ENCODE measurements around the gene NTM. TPM values are rescaled to one million over a fixed set of nuclear protein-coding genes. Genes with fewer than 3 reads are reported as not detected.

Gene NTM
- total and polyA plus RNA-seq, 2 experiments from 2014 or later, result 2.2 to 4.9 TPM

DNA sequence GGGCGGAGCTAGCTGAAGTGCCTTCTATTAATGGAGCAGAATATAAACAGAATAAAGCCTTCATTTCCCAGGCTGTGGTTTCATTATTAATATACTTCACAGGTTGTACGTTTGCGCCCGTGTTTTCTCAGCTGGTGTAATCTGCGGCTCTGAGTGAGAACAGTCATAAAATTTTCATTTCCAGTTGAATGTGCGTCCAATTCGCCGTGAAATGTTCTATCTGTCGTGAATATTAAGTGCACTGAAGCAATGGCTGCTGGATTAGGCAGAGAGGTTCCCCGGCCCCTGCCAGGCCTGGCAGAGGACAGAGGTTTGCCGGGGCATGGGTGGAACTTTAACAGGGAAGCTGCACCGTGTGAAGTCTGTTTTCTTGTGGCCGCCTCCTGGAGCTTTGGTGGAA is 874.4 kb downstream of the NTM start:
- Histone ChIP-seq H3K36me3 (replicated peaks; ENCODE audit: insufficient read depth, low read depth) (no peaks in the 10 kb centered on the region), H3K9me3 (ENCODE audit: low read depth) (no peaks in the 10 kb centered on the region), H3K27ac (no peak overlapping the region), H3K9me2 (replicated peaks; ENCODE audit: insufficient read depth) (no peaks in the 10 kb centered on the region), H3K4me2 (no peak overlapping the region), H3K4me3 (no peak overlapping the region), H3K4me1 (ENCODE audit: insufficient read depth) (no peaks in the 10 kb centered on the region), H3K27me3 (no peaks in the 10 kb centered on the region), H4K20me1 (ENCODE audit: insufficient read depth, poor library complexity, severe bottlenecking) (no peaks in the 10 kb centered on the region), H2AFZ (no peak overlapping the region), H3K79me2 (no peaks in the 10 kb centered on the region)
- WGBS (ENCODE audit: low lambda C conversion rate, missing lambda C conversion rate), result 89% methylated on average over 13 of the region's 13 CpGs
- TF ChIP-seq EZH2 (IDR thresholded peaks at IDR 0.05; ENCODE audit: borderline replicate concordance) (no peak), EZH2phosphoT487 (IDR thresholded peaks at IDR 0.05; ENCODE audit: low read depth, severe bottlenecking, unreplicated experiment) (no peak)
- TF ChIP-seq, protein P1, sequence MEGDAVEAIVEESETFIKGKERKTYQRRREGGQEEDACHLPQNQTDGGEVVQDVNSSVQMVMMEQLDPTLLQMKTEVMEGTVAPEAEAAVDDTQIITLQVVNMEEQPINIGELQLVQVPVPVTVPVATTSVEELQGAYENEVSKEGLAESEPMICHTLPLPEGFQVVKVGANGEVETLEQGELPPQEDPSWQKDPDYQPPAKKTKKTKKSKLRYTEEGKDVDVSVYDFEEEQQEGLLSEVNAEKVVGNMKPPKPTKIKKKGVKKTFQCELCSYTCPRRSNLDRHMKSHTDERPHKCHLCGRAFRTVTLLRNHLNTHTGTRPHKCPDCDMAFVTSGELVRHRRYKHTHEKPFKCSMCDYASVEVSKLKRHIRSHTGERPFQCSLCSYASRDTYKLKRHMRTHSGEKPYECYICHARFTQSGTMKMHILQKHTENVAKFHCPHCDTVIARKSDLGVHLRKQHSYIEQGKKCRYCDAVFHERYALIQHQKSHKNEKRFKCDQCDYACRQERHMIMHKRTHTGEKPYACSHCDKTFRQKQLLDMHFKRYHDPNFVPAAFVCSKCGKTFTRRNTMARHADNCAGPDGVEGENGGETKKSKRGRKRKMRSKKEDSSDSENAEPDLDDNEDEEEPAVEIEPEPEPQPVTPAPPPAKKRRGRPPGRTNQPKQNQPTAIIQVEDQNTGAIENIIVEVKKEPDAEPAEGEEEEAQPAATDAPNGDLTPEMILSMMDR (IDR thresholded peaks at IDR 0.05; ENCODE audit: poor library complexity), result no peak
- DNase-seq (ENCODE audit: low spot score), result no peak

DNA sequence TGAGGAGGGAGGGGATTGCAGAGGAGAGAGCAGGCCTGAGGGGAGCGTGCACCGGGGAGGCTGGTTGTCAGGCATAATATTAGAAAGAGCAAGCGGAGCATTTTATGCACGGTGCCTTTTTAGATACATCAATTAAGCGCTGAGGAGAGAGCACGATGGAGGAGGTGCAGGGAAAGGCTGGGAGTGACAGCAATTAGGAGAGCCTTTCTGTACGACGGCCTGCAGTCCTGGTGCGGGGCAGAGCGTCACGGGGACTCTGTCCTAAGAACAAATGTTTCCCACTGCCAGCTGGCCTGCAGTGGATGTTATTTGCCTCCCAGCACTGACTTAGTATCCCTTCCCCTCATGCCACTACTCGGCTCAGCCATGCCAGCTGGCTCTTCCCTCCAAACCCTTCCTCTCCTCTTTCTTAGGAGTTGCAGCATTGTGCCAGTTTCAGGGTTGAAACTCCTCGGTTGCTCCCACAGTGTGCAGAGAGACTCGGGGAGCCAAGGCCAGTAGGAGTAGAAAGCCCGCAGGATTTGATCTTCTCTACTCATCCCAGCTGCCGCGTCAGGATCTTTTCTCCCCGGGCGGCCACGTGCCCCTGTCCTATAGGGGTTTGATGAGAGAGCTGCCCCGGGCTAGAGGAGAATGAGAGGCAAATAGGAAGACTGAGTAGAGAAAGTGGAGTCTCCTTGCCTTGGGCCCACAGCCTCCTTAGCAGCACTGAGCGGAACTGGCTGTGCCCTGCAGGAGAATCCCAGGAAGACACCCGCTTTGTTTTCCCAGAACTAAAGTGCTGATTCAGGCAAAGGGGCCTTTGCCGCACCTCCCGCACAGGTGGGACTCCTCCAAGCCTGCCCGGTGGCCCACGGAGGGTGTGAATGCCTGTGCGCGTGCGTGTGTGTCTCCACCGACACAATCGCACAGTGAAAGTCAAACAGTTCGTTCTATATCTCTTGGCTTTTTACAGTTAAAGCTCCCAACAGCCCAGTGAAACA is 875.3 kb downstream of the NTM start:
- no peak overlapping the region for H2AFZ ChIP-seq
- TF ChIP-seq EZH2 (IDR thresholded peaks at IDR 0.05; ENCODE audit: borderline replicate concordance) (no peak), EZH2phosphoT487 (IDR thresholded peaks at IDR 0.05; ENCODE audit: low read depth, severe bottlenecking, unreplicated experiment) (no peak)
- TF ChIP-seq, protein P1 (IDR thresholded peaks at IDR 0.05; ENCODE audit: poor library complexity), result no peak
- no peaks in the 10 kb centered on the region for H3K4me1 ChIP-seq (ENCODE audit: insufficient read depth)
- H3K9me2 ChIP-seq (replicated peaks; ENCODE audit: insufficient read depth), result no peaks in the 10 kb centered on the region
- H3K9me3 ChIP-seq (ENCODE audit: low read depth), result no peaks in the 10 kb centered on the region
- no peak for DNase-seq (ENCODE audit: low spot score)
- WGBS (ENCODE audit: low lambda C conversion rate, missing lambda C conversion rate), result 86% methylated on average over 33 of the region's 33 CpGs
- H3K27me3 ChIP-seq, result no peaks in the 10 kb centered on the region
- no peak overlapping the region for H3K27ac ChIP-seq
- H4K20me1 ChIP-seq (ENCODE audit: insufficient read depth, poor library complexity, severe bottlenecking), result no peaks in the 10 kb centered on the region
- no peak overlapping the region for H3K4me2 ChIP-seq
- H3K79me2 ChIP-seq, result no peaks in the 10 kb centered on the region
- no peak overlapping the region for H3K4me3 ChIP-seq
- H3K36me3 ChIP-seq (replicated peaks; ENCODE audit: insufficient read depth, low read depth), result no peaks in the 10 kb centered on the region

DNA sequence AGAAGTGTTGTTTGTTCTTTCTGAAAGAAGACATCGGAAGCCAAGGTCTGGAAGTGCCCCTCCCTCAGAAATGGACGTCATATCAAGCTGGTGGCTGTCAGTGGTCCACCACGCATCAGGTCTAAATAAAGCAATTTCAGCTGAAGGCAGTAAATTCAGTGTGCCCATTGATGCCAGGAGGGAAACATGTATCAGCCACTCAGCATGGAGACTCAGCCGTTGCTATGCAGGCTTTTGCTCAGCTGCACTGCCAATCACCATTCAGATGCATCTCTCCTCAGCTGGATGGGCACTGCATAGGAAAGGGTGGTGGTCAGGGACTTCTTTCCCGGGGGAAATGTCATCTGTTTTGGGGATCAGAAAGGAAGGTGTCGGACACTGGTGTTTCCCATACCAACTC is 878.2 kb downstream of the NTM start:
- DNase-seq (ENCODE audit: low spot score), result no peak
- WGBS (ENCODE audit: low lambda C conversion rate, missing lambda C conversion rate), result 75% methylated on average over 6 of the region's 6 CpGs

More for the DNA sequence above, 878.2 kb downstream of the NTM start:
- Histone ChIP-seq H4K20me1 (ENCODE audit: insufficient read depth, poor library complexity, severe bottlenecking) (no peaks in the 10 kb centered on the region), H3K4me1 (ENCODE audit: insufficient read depth) (no peaks in the 10 kb centered on the region), H3K4me3 (no peak overlapping the region), H3K9me2 (replicated peaks; ENCODE audit: insufficient read depth) (no peaks in the 10 kb centered on the region), H3K79me2 (no peaks in the 10 kb centered on the region), H3K36me3 (replicated peaks; ENCODE audit: insufficient read depth, low read depth) (no peaks in the 10 kb centered on the region), H3K27ac (no peak overlapping the region), H3K9me3 (ENCODE audit: low read depth) (no peaks in the 10 kb centered on the region), H3K4me2 (no peak overlapping the region), H2AFZ (no peak overlapping the region), H3K27me3 (no peaks in the 10 kb centered on the region)
- TF ChIP-seq EZH2phosphoT487 (IDR thresholded peaks at IDR 0.05; ENCODE audit: low read depth, severe bottlenecking, unreplicated experiment), result no peak
- no peak for TF ChIP-seq EZH2 (IDR thresholded peaks at IDR 0.05; ENCODE audit: borderline replicate concordance)
- TF ChIP-seq, protein P1 (IDR thresholded peaks at IDR 0.05; ENCODE audit: poor library complexity), result no peak

All from hepatocyte (in vitro differentiated cells).